Stimulated activated CD4-positive, alpha-beta T cell treated with anti-CD3 and anti-CD28 coated beads, Interleukin-15, amount 100 ng/mL, for 24 hours (primary cell): ENCODE data around the gene HDAC10.

ENCODE experiments used
- DNase-seq: peaks from one replicate; pipeline ENCODE4 v3.0.0-alpha.2; 2020

The HDAC10 gene

DNA sequence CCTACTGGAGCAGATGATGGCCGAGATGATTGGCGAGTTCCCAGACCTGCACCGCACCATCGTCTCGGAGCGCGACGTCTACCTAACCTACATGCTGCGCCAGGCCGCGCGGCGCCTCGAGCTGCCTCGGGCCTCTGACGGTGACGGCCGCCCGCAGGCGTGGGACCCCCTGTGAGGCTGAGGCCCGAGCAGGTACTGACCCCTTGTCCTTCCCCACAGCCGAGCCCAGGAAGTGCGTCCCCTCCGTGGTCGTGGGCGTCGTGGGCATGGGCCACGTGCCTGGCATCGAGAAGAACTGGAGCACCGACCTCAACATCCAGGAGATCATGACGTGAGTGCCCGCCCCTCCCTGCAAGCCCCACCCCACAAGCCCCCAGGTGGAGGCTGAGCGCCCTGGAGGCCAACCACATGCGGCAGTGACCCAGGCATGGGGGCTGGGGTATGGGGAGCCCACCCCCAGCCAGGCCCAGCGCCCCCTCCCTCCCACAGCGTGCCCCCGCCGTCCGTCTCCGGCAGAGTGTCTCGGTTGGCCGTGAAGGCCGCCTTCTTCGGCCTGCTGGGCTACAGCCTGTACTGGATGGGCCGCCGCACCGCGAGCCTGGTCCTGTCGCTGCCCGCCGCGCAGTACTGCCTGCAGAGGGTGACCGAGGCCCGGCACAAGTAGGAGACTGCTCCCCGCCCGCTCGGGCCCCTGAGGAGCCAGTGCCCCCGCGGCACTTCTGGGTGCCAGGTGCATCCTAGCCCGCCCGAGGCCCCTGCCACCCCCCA lies 53.0 kb downstream of the HDAC10 start:
- no peak for DNase-seq

DNA sequence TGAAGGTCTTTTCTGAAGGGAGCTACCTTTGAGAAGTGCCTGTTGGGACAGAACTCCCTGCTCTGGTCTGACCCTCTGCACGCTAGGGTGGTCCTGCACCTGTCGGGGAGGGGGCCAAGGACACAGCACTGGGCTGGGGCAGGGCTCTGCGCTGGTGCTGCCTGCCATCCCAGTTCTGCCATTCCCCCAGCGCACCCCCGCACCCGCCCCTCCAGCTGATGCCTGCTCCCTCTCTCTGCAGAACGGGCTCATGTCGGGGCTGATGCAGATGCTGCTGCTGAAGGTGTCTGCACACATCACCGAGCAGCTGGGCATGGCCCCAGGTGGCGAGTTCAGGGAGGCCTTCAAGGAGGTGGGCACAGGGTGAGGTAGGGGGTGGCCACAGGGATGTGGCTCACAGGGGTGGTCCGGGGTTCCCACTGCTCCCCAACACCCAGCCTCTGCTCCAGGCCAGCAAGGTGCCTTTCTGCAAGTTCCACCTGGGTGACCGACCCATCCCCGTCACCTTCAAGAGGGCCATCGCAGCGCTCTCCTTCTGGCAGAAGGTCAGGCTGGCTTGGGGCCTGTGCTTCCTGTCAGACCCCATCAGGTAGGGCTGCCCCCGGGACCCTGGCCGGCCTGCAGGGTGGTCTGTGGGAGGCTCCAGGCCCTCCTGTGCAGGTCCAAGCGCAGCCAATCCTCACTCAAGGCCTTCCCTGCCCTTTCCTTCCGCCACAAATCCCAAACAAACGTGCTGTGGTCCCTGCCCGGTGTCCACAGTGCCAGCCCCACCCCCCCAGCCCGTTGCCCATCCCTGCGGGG lies 53.9 kb downstream of the HDAC10 start:
- DNase-seq, result no peak

DNA sequence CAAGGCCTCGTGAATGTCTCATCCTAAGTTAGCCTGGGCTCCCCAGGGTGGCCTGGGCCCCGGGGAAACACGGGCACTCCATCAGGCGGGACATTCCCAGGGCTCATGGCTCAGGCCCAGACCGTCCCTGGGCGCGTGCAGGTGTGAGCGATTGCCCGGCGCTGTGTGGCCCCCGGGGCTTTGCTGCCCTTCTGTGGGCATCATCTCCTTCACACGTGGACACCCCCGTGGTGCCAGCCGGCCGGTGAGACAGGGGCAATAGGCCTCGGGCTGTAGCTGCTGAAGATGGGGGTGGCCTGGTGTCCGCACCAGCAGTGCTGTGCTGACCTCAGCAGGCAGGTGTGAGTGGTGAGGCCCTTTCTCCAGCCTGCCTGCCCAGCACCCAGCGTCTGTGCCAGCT lies 54.8 kb downstream of the HDAC10 start:
- no peak for DNase-seq
